Measurements from ENCODE around the gene IQGAP2. TPM values are rescaled to one million over a fixed set of nuclear protein-coding genes. Genes with fewer than 3 reads are reported as not detected.
"Not testable (repeated sequence)": the region's sequence is repeated elsewhere in the genome, so short reads cannot be mapped to it uniquely, and the experiment has no call there.

Gene IQGAP2
- total RNA-seq, 3 donors from 2014 or later (not counting 1 experiment from before 2014, with no cell fraction given) = 172 to 218 (median 207) TPM

- H3K36me3 Mint-ChIP-seq = no peaks in the 10 kb centered on the region
- Histone ChIP-seq H3K27ac (ENCODE audit: low read length) (peak overlapping the region; percentile 80), H3K36me3 (ENCODE audit: control insufficient read depth, insufficient read depth, low read length) (no peaks in the 10 kb centered on the region), H3K27me3 (ENCODE audit: control insufficient read depth, insufficient read depth, low read length) (no peaks in the 10 kb centered on the region), H3K4me3 (ENCODE audit: low read length) (no peak overlapping the region), H3K4me1 (ENCODE audit: control insufficient read depth, insufficient read depth, low read length) (peaks cover 51% of the 10 kb centered on the region), H3K9me3 (ENCODE audit: control insufficient read depth, insufficient read depth, low read length) (no peaks in the 10 kb centered on the region)
- H3K27ac Mint-ChIP-seq = peak overlapping the region; percentile 91 to 96
- ATAC-seq (peak in 1 of 3 donors; percentile 1), DNase-seq (no peak)
- H3K4me1 Mint-ChIP-seq = peaks cover 69 to 72% of the 10 kb centered on the region in 2 donors
- H3K9me3 Mint-ChIP-seq = no peaks in the 10 kb centered on the region
- 63% methylated on average over 3 of the region's 3 CpGs for WGBS (ENCODE audit: insufficient coverage)
- peak overlapping the region; percentile 73 for H3K4me3 Mint-ChIP-seq
- no peaks in the 10 kb centered on the region for H3K27me3 Mint-ChIP-seq (ENCODE audit: low read depth in 2 of 2)
- TF ChIP-seq CTCF (IDR thresholded peaks at IDR 0.05) = no peak
- intact Hi-C loops (cut with micrococcal nuclease) = loop anchor here (1.0 to 5.0 kb wide), 5 partner anchors 34 to 221 kb away; no protein-coding TSS in a partner anchor
These were observed 144.9 kb downstream of the IQGAP2 start for GRCh38 chr5:76547891-76548524.

GRCh38 chr5:76548525-76549229, 145.6 kb downstream of the IQGAP2 start:
- peaks cover 45% of the 10 kb centered on the region for H3K4me1 ChIP-seq (ENCODE audit: control insufficient read depth, insufficient read depth, low read length)
- H3K27ac Mint-ChIP-seq = peak overlapping the region; percentile 91 to 96
- peak overlapping the region; percentile 80 for H3K27ac ChIP-seq (ENCODE audit: low read length)
- no peak for DNase-seq
- H3K9me3 ChIP-seq (ENCODE audit: control insufficient read depth, insufficient read depth, low read length) = no peaks in the 10 kb centered on the region
- peaks cover 67 to 70% of the 10 kb centered on the region in 2 donors for H3K4me1 Mint-ChIP-seq
- no peaks in the 10 kb centered on the region for H3K27me3 ChIP-seq (ENCODE audit: control insufficient read depth, insufficient read depth, low read length)
- intact Hi-C loops (cut with micrococcal nuclease) = loop anchor here (5.0 kb wide), 2 partner anchors 34 to 221 kb away; no protein-coding TSS in a partner anchor
- no peaks in the 10 kb centered on the region for H3K36me3 ChIP-seq (ENCODE audit: control insufficient read depth, insufficient read depth, low read length)
- H3K4me3 ChIP-seq (ENCODE audit: low read length) = no peak overlapping the region
- H3K27me3 Mint-ChIP-seq (ENCODE audit: low read depth in 2 of 2) = no peaks in the 10 kb centered on the region
- no peaks in the 10 kb centered on the region for H3K36me3 Mint-ChIP-seq
- peak overlapping the region; percentile 73 for H3K4me3 Mint-ChIP-seq
- ATAC-seq = peak in 2 of 3 donors; percentile 10 to 19
- no peak for TF ChIP-seq CTCF (IDR thresholded peaks at IDR 0.05)
- no peaks in the 10 kb centered on the region for H3K9me3 Mint-ChIP-seq
- 87% methylated on average over 2 of the region's 3 CpGs for whole genome bisulfite sequencing (ENCODE audit: insufficient coverage)

- not testable (repeated sequence) for H3K4me3 Mint-ChIP-seq
These were observed 147.8 kb downstream of the IQGAP2 start for GRCh38 chr5:76550881-76551280.

GRCh38 chr5:76552546-76552945, 149.5 kb downstream of the IQGAP2 start:
- no peak overlapping the region for H3K27ac ChIP-seq (ENCODE audit: low read length)
- H3K36me3 ChIP-seq (ENCODE audit: control insufficient read depth, insufficient read depth, low read length) = no peaks in the 10 kb centered on the region
- Mint-ChIP-seq H3K4me3 (no peak overlapping the region), H3K4me1 (peaks cover 77 to 79% of the 10 kb centered on the region in 2 donors), H3K9me3 (no peaks in the 10 kb centered on the region), H3K36me3 (no peaks in the 10 kb centered on the region), H3K27me3 (ENCODE audit: low read depth in 2 of 2) (no peaks in the 10 kb centered on the region), H3K27ac (peak overlapping the region; percentile 76 to 83)
- DNase-seq (no peak), ATAC-seq (no peak)
- peaks cover 37% of the 10 kb centered on the region for H3K4me1 ChIP-seq (ENCODE audit: control insufficient read depth, insufficient read depth, low read length)
- H3K27me3 ChIP-seq (ENCODE audit: control insufficient read depth, insufficient read depth, low read length) = no peaks in the 10 kb centered on the region
- H3K9me3 ChIP-seq (ENCODE audit: control insufficient read depth, insufficient read depth, low read length) = no peaks in the 10 kb centered on the region
- no peak overlapping the region for H3K4me3 ChIP-seq (ENCODE audit: low read length)
- intact Hi-C loops (cut with micrococcal nuclease) = no loop called here
- TF ChIP-seq CTCF (IDR thresholded peaks at IDR 0.05) = no peak
- WGBS (ENCODE audit: insufficient coverage) = 38% methylated on average over 1 of the region's 1 CpG

More at GRCh38 chr5:76550881-76551280, 147.8 kb downstream of the IQGAP2 start:
- H3K4me3 ChIP-seq (ENCODE audit: low read length); ATAC-seq; H3K36me3 ChIP-seq (ENCODE audit: control insufficient read depth, insufficient read depth, low read length); H3K36me3 Mint-ChIP-seq; H3K27ac Mint-ChIP-seq; H3K27ac ChIP-seq (ENCODE audit: low read length); intact Hi-C loops (cut with micrococcal nuclease); H3K27me3 Mint-ChIP-seq (ENCODE audit: low read depth in 2 of 2); H3K27me3 ChIP-seq (ENCODE audit: control insufficient read depth, insufficient read depth, low read length); H3K9me3 ChIP-seq (ENCODE audit: control insufficient read depth, insufficient read depth, low read length); H3K9me3 Mint-ChIP-seq; DNase-seq: not testable (repeated sequence)
- H3K4me1 ChIP-seq (ENCODE audit: control insufficient read depth, insufficient read depth, low read length) = peaks cover 39% of the 10 kb centered on the region
- 94% methylated on average over 29 of the region's 34 CpGs for WGBS (ENCODE audit: insufficient coverage)
- peaks cover 78 to 79% of the 10 kb centered on the region in 2 donors for H3K4me1 Mint-ChIP-seq
